Hindlimb muscle (tissue), 1 donor: ENCODE results near the gene EDN2. TPM values are rescaled to one million over a fixed set of nuclear protein-coding genes. Genes with fewer than 3 reads are reported as not detected.

ENCODE experiments used
- DNase-seq: peaks from one replicate; pipeline ENCODE4 v3.0.0-alpha.2; 2013
- polyA plus RNA-seq: library from polyadenylated mRNA; unstranded; fragments of 120-200 nt; gene quantifications from one replicate; pipeline ENCODE4 v1.2.1, GENCODE V29; 2013; ENCODE audit not compliant: insufficient read length

EDN2 gene
- polyA plus RNA-seq, 1 donor = 0.80 TPM

DNA sequence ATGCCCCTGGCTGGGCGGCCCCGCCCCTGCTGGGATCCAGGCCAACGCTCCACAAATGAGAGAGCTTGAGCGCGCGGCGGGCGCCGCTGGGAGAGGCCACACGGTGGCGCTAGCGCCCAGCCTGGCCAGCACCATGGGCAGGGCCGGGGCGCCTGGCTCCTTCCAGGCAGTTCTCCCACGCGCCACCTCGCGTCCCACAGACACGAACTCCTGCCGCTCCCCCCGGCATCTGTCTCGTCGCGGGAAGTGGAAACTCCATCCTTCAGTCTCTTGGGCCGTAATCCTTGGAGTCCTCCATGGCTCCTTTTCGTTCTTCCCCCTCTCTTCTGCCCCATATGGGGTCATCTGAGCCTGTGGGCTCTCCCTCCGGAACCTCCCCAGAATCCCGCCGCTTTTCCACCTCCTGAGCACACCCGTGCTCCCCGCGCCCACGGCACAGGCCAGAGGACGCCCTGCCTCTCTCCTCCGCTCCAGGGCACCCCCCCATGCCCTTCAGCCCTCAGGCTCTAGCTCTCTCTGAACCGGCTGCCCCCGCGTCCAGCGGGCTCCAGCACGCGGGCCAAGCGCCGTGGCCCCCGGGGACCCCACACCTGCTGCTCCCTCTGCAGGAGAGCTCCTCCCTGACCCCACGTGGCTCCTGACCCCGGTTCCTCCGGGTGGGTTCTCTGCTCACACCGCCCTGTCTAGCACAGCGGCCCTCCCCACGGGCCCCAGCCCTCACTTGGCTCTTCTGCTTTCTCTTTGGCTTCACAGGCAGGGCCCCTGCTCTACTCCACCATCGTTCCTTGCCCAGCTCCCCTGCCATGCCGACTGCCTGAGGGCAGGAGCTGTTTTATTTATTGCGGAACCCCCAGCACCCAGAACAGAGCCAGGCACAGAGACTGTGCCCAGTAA is 31.9 kb upstream of the EDN2 start:
- DNase-seq = peak; percentile 96

- no peak for DNase-seq
Measured at GRCh38 chr1:41515778-41516167, 31.3 kb upstream of the EDN2 start.

DNA sequence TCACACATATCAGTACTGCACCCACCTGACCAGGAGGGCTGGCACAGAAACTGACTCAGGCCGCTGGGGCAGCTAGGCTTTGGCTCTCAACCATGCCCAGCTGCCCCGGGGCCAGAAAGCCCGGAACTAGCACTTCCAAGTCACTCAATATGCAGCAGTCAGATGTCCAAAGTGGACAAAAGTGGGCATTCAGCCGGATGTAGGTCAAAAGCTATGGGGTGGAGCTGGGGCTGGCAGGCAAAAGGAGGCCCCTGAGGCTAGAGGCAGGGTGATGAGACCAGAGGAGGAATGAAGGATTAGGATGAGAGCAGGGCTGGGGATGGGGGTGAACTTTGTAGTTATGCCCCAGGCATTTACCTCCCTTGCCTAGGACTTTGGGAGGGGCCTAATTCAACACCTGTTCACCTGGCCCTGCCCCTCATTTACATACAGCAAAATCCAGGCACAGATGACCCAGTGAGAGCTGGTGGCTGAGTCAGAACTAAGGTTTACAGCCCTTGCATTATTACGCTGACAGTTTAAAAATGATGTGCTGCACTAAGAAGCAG is 30.7 kb upstream of the EDN2 start:
- DNase-seq = no peak

GRCh38 chr1:41514381-41514780 is 29.9 kb upstream of the EDN2 start:
- DNase-seq = no peak

- no peak for DNase-seq
Measured at GRCh38 chr1:41513383-41513735, 28.9 kb upstream of the EDN2 start.

- DNase-seq = no peak
Measured at GRCh38 chr1:41512701-41513382, 28.4 kb upstream of the EDN2 start.

GRCh38 chr1:41511239-41511540 is 26.7 kb upstream of the EDN2 start:
- DNase-seq = no peak

DNA sequence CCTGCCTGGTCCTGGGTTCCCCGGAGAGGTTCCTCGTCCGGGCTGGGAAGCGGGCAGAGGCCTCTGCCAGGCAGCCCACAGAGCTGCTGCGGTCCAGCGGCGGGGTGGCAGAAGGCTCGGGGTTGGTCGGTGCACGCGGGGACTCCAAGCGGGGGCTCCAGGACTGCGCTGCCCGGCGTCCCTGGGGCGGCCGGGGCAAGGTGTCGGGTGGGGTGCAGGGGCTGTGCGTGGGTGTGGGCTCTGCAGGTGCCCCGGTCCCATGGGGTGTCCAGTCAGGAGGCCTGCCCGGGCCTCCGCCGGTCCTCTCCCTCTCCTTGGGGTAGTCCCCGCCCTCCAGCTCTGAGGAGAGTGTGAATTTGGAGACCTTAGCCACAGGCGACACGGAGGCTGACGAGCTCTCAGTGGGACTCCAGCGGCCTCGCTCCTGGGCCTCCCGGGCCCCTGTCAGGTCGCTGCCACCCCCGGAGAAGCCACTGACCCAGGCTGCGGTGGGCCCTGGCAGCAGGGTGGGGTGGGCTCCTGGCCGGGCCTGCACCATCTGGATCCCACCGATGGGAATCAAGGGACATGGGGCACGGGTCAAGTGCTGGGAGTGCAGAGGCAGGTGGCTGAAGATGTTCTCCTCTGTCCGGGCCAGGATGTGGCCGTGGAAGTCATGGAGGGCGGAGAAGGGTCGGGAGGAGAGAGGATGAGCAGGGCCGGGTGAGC is 26.2 kb upstream of the EDN2 start:
- no peak for DNase-seq

- no peak for DNase-seq
Measured at GRCh38 chr1:41509270-41509671, 24.8 kb upstream of the EDN2 start.

DNA sequence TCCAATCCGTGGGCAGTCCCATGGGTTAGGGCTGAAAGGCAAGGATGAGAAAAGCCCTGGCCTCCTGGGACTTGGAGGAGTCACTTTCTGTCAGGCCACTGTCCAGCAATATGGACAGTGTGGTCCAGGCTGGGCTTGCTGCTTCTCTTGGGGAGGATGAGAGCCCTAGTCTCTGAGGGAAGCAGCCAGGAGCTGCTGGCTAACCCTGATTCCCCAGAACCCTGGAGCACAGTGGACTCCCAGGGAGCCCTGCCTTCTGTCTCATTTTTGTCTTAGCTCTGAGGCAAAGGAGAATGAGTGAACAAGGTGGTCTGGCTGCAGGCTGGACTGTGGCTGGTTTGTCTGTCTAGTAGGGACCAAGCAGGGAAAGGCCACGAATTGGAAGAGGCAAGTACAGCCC is 23.8 kb upstream of the EDN2 start:
- no peak for DNase-seq

DNA sequence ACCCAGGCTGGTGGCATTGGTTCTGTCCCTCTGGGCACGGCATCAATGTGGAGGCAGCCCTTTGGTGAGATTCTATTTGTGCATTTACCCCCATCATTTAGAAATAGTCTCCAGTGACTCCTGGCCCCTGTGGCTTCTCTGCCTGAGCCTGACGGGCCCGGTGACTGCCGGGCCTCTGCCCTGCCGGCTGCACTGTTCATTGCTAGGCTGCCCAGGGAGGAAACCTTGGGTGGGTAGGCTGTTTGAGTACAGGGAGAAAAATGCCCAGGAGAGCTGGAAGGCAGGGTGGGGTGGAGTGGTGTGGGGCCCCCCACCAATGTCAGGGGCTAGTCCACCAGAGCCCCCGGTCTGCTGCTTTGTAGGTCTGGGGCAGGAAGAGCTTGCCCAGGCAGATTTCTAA is 23.4 kb upstream of the EDN2 start:
- DNase-seq = no peak

- DNase-seq = no peak
Measured at GRCh38 chr1:41507110-41507720, 22.7 kb upstream of the EDN2 start.

DNA sequence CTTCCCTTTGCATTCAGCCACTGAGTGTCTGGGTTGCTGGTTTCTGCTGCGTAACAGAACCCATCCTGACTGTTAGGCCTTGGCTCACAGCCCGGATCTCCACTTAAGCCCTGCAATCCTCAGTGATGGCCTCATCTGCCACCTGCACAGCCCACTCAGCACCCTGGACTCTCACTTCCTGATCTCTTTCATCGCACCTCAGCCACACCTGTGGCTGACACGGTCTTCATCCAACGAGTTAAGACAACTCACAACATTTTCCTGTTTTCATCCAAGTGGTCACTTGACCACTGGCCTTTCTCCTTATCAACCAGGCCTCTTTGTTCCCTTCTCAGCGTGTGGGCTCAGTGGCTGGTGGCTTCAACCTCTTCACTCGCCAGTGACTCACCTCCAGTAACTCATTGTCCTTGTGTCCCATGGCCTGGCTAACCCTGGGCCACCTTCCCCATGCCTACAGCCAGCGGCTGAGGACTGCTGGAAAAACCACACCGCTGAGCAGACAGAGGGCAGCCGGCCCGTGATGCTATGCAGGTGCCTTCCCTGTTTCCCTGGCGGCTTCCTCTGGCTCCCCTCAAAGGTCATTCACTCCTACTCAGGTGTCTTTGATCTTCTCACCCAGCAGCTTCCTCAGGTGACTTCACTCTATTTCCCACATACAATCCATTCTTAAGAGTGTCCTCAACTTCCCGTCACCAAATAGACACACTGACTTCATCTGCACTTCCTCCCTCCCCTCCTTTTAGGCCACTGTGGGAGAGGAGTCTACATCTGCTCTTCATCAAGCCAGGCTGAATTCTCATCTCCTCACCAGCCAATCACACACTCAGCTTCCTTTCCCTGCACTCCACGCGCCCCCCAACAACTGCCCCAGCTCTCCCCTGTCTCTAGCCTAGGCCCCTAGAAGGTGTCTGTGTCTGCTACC is 19.9 kb upstream of the EDN2 start:
- DNase-seq = no peak

- DNase-seq = no peak
Measured at GRCh38 chr1:41503538-41504113, 19.1 kb upstream of the EDN2 start.

DNA sequence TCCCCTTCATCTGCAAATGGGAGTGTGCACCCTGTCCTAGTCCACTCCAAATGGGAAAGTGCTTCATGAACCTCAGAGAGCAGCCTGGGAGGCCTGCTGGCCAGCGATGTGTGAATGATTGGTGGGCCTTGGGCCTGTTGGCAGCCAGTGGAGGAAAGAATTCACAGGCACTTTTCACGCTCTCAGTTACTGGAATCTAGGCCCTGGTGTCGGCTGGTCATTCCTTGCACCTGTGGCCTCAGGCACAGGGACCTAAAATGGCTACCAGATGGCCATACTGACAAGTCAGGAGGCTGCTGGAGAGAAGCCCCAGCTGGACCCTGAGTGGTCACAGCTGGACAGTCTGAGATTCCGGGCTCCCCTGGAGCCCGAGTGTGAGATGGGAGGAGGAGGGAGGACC is 18.4 kb upstream of the EDN2 start:
- no peak for DNase-seq

GRCh38 chr1:41501581-41501980 is 17.1 kb upstream of the EDN2 start:
- no peak for DNase-seq

GRCh38 chr1:41500781-41501518 is 16.5 kb upstream of the EDN2 start:
- no peak for DNase-seq

DNA sequence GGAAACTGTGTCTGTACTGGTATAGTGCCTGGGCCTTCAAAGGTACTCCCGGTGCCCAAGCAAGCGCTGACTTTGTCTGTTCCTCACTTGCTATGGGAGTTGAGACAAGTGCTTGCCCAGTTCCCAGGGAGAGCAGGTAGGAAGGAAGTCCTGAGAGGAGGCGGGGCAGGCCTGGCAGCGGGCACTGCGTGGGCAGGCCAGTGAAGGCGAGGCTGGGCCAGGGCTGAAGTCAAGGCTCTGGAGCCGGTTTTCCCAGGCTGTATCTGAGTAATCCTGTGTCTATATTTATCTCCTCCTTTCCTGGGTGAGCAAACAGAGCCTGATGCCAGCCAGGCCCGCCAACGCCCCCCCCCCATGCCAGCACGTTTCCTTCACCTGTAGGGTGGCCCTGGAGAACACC is 15.9 kb upstream of the EDN2 start:
- DNase-seq = no peak

DNA sequence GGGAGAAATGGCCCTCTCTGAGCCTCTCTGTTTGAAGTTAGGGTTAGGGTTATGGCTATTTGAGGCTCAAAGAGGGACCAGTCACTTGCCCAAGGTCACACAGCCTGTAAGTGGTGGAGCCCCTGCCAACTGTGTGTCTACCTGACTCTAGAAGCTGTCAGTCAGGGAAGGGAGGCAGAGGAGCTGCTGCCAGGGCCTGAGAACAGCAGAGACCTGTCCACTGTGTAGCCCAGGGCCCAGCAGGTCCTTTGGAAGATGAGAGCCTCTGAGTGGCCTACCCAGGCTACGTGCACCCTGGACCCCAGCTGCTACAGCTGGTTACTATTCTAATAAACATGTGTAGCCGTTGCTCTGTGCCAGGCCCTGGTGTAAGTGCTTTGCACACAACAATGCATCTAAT is 15.1 kb upstream of the EDN2 start:
- DNase-seq = no peak

DNA sequence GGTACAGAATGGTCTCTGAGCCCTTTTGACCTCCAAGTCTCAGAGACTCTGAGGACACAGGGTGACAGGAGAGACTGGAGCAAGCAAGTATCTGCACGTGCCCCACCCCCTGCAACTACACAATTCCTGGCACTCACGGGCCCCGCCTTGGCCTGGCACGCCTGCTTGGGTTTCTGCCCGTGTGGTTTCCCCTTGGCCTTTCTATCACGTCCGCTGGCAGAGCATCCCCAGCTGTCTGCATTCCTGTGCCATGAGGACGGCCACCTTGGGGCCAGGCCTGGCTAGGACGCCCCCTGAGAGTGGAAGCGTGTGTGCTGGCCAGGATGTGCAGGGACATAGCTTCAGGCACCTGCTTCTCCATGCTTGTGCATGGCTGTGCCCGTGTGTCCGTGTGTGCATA is 14.3 kb upstream of the EDN2 start:
- DNase-seq = no peak

DNA sequence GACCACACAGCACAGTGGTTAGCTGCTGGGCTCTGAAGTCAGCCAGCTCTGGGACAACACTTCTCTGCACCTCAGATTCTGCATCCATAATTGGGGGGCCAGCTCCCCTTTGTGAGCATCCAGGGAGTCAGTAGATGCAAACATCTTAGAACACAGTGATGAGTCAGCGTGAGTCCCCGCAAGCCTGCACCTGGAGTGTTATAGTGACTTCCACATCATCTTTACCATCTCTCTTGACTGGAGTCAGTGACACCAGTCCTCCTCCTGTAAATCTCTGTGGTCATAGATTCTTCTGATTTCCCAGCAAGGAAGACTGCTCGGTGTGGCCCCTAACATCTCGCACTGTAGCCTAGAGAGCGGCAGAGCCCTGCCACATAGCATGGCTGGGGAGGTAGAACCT is 13.9 kb upstream of the EDN2 start:
- no peak for DNase-seq
